DND-41 (cell line): ENCODE measurements around the gene SHISA6.

Experiments
- ATAC-seq: fragments of 200-7000 bp; cut with Tn5 transposase; 3 replicates; pipeline ENCODE4 v1.9.1; 2021; ENCODE audit warnings: low read depth; ENCODE audit not compliant: insufficient read depth
- DNase-seq: peaks from one replicate; pipeline ENCODE4 v3.0.0-alpha.2; 2020
- H2AFZ ChIP-seq: 2 replicates; pipeline ENCODE4 v1.6.0; 2012; ENCODE audit warnings: low read depth, low read length
- H3K27ac ChIP-seq: 2 replicates; pipeline ENCODE4 v1.5.1; 2012; ENCODE audit warnings: low read length, inconsistent platforms
- H3K27me3 ChIP-seq: fragments of 200-600 bp; sonication (generic); 2 replicates; pipeline ENCODE4 v1.6.0; 2012; ENCODE audit warnings: low read length, mild to moderate bottlenecking, inconsistent platforms; ENCODE audit not compliant: insufficient read depth, poor library complexity
- H3K36me3 ChIP-seq: 2 replicates; pipeline ENCODE4 v1.5.1; 2012; ENCODE audit warnings: low read length, inconsistent platforms; ENCODE audit not compliant: insufficient read depth
- H3K4me1 ChIP-seq: 2 replicates; pipeline ENCODE4 v1.5.1; 2012; ENCODE audit warnings: mild to moderate bottlenecking, low read length; ENCODE audit not compliant: insufficient read depth
- H3K4me2 ChIP-seq: 2 replicates; pipeline ENCODE4 v1.6.0; 2012; ENCODE audit warnings: mild to moderate bottlenecking, moderate library complexity, low read length, inconsistent platforms; ENCODE audit not compliant: insufficient read depth
- H3K4me3 ChIP-seq, 2 experiments: fragments of 200-600 bp in 1 of 2; shearing (Covaris generic) in 1 of 2; 2 replicates each; pipeline ENCODE4 v1.5.1; 2012 to 2016; ENCODE audit warnings: inconsistent platforms in 2 of 2, low read length in 2 of 2, mild to moderate bottlenecking in 2 of 2, low read depth in 1 of 2, moderate library complexity in 1 of 2
- H3K79me2 ChIP-seq: 2 replicates; pipeline ENCODE4 v1.6.0; 2012; ENCODE audit warnings: low read length, inconsistent platforms; ENCODE audit not compliant: insufficient read depth
- H3K9ac ChIP-seq: 2 replicates; pipeline ENCODE4 v1.6.0; 2012; ENCODE audit warnings: low read depth, mild to moderate bottlenecking, inconsistent platforms, low read length, moderate library complexity
- H3K9me3 ChIP-seq: 2 replicates; pipeline ENCODE4 v1.5.1; 2012; ENCODE audit warnings: low read length, moderate library complexity, mild to moderate bottlenecking, inconsistent platforms; ENCODE audit not compliant: insufficient read depth, severe bottlenecking
- H4K20me1 ChIP-seq: 2 replicates; pipeline ENCODE4 v1.6.0; 2012; ENCODE audit warnings: low read length; ENCODE audit not compliant: insufficient read depth
- EZH2 ChIP-seq: IDR thresholded peaks from 3 replicates; pipeline ENCODE4 v1.6.1; 2012; ENCODE audit warnings: borderline replicate concordance, low read depth, mild to moderate bottlenecking, moderate library complexity, low read length, inconsistent platforms; ENCODE audit not compliant: severe bottlenecking
- TF ChIP-seq, protein P1 (sequence below): IDR thresholded peaks from 2 replicates; pipeline ENCODE4 v1.5.1; 2012; ENCODE audit warnings: borderline replicate concordance, low read length, moderate library complexity, mild to moderate bottlenecking; ENCODE audit not compliant: poor library complexity, severe bottlenecking; ENCODE audit errors: extremely low read depth

The SHISA6 gene

DNA sequence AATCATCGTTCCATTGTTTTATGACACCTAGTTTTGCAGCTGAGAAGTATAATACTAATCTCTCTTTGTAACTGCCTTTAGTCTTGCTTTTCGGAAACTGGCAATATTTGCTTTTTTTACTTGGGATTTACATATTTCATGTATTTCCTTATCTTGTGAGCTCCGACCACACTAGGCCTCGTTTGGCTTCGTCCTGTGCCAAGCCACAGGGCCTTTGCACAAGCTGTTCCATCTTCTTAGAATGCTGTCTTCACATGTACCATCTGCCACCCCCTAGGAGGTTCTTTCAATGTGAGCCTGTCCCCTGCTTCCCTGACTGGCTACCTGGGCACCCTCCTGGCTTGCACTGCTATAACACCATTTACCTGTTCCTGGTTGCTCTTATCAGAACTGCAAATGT, 77.2 kb downstream of the SHISA6 start:
- Histone ChIP-seq H3K27me3 (no peaks in the 10 kb centered on the region), H4K20me1 (no peaks in the 10 kb centered on the region), H3K4me1 (no peaks in the 10 kb centered on the region), H3K4me3 (no peak overlapping the region), H3K79me2 (no peaks in the 10 kb centered on the region), H3K36me3 (no peaks in the 10 kb centered on the region), H2AFZ (no peak overlapping the region), H3K9ac (no peak overlapping the region), H3K9me3 (no peaks in the 10 kb centered on the region), H3K27ac (no peak overlapping the region), H3K4me2 (no peak overlapping the region)
- DNase-seq (no peak), ATAC-seq (no peak)
- TF ChIP-seq, protein P1, sequence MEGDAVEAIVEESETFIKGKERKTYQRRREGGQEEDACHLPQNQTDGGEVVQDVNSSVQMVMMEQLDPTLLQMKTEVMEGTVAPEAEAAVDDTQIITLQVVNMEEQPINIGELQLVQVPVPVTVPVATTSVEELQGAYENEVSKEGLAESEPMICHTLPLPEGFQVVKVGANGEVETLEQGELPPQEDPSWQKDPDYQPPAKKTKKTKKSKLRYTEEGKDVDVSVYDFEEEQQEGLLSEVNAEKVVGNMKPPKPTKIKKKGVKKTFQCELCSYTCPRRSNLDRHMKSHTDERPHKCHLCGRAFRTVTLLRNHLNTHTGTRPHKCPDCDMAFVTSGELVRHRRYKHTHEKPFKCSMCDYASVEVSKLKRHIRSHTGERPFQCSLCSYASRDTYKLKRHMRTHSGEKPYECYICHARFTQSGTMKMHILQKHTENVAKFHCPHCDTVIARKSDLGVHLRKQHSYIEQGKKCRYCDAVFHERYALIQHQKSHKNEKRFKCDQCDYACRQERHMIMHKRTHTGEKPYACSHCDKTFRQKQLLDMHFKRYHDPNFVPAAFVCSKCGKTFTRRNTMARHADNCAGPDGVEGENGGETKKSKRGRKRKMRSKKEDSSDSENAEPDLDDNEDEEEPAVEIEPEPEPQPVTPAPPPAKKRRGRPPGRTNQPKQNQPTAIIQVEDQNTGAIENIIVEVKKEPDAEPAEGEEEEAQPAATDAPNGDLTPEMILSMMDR, result no peak
- TF ChIP-seq EZH2, result no peak

DNA sequence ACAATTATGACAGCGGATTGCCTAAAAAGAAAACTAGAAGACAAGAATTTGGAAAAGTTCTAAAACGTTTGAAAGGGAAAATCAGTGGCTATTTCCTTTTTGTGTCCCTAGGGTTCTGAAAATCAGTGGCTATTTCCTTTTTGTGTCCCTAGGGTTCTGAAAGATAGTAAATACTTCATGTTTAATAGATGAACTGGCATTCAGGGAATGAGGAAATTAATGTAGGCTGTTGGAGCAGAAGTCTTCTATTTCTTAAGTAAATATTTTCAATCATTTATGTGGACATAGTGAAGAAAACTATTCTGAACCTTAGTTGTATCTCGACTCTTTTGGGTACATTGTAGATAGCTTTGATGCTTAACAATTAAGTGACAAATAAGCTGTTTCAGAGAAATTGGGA, 78.9 kb downstream of the SHISA6 start:
- no peak for TF ChIP-seq EZH2
- TF ChIP-seq, protein P1, result no peak
- no peaks in the 10 kb centered on the region for H3K4me1 ChIP-seq
- H4K20me1 ChIP-seq, result no peaks in the 10 kb centered on the region
- no peaks in the 10 kb centered on the region for H3K79me2 ChIP-seq
- no peaks in the 10 kb centered on the region for H3K27me3 ChIP-seq
- ATAC-seq (no peak), DNase-seq (no peak)
- no peak overlapping the region for H3K4me2 ChIP-seq
- no peaks in the 10 kb centered on the region for H3K9me3 ChIP-seq
- no peak overlapping the region for H2AFZ ChIP-seq
- no peak overlapping the region for H3K9ac ChIP-seq
- no peak overlapping the region for H3K4me3 ChIP-seq
- no peaks in the 10 kb centered on the region for H3K36me3 ChIP-seq
- no peak overlapping the region for H3K27ac ChIP-seq

DNA sequence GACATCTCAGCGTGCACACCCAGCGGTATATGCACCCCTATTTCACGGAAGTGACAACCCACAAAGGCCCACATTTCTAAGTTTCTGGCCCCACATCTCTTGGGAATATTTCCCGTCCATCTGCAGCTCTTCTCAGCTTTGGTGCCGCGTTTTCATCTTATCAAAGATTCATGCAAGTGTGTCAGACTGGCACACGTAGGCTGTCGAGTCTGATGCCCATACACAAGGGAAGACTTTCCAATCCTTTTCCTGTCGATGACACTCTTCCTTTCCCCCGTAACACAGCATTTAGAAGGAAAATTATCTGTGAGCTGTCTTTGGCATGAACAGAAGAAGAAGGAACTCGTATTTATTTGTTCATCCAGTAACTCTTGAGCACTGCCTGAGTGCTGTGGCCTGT, 83.0 kb downstream of the SHISA6 start:
- H2AFZ ChIP-seq, result no peak overlapping the region
- TF ChIP-seq, protein P1, result no peak
- TF ChIP-seq EZH2, result no peak
- no peak overlapping the region for H3K9ac ChIP-seq
- DNase-seq (no peak), ATAC-seq (no peak)
- H3K27ac ChIP-seq, result no peak overlapping the region
- H3K4me2 ChIP-seq, result no peak overlapping the region
- H3K4me1 ChIP-seq, result no peaks in the 10 kb centered on the region
- no peak overlapping the region for H3K4me3 ChIP-seq
- no peaks in the 10 kb centered on the region for H3K27me3 ChIP-seq
- no peaks in the 10 kb centered on the region for H3K79me2 ChIP-seq
- no peaks in the 10 kb centered on the region for H3K36me3 ChIP-seq
- no peaks in the 10 kb centered on the region for H4K20me1 ChIP-seq
- no peaks in the 10 kb centered on the region for H3K9me3 ChIP-seq

DNA sequence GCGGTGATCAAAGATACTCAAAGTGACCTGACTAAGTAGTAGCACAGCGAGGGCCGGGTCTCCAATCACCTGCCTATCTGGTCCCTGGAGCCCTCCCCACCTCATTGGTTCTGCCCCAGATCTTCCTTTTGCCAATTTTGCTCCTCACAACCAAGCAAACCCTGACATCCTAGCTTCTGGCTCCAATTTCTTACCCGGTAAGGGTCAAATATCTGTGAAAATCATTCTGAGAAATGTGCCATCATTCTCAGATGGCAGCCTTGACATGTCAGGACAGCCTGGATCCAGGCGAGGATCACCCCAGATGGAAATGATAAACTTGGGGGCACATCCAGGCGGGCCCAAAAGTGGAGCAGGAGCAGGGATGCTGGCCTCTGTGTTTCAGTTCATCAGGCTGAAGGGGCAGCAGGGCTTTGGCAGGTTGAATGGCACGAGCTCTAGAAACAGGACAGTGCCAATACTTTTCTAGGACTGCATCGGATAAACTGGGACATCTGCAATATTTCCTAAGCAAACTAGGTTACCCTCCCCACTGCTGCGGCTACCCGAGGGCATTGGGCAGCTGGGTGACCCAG, 83.9 kb downstream of the SHISA6 start:
- H3K36me3 ChIP-seq, result no peaks in the 10 kb centered on the region
- H3K4me1 ChIP-seq, result no peaks in the 10 kb centered on the region
- H2AFZ ChIP-seq, result no peak overlapping the region
- no peak overlapping the region for H3K9ac ChIP-seq
- H3K27ac ChIP-seq, result no peak overlapping the region
- H4K20me1 ChIP-seq, result no peaks in the 10 kb centered on the region
- no peak overlapping the region for H3K4me2 ChIP-seq
- ATAC-seq (no peak), DNase-seq (no peak)
- H3K4me3 ChIP-seq, result no peak overlapping the region
- no peaks in the 10 kb centered on the region for H3K27me3 ChIP-seq
- H3K79me2 ChIP-seq, result no peaks in the 10 kb centered on the region
- TF ChIP-seq, protein P1, result no peak
- no peak for TF ChIP-seq EZH2
- no peaks in the 10 kb centered on the region for H3K9me3 ChIP-seq
